HUES64 (cell line): ENCODE results near the gene AQP3. TPM values are rescaled to one million over a fixed set of nuclear protein-coding genes. Genes with fewer than 3 reads are reported as not detected.
"Not testable (repeated sequence)": the region's sequence is repeated elsewhere in the genome, so short reads cannot be mapped to it uniquely, and the experiment has no call there.

Experiments
- H3K27ac ChIP-seq: 2 replicates; pipeline ENCODE4 v1.7.0; 2013; ENCODE audit warnings: low read depth, low read length, inconsistent platforms
- H3K27me3 ChIP-seq: 2 replicates; pipeline ENCODE4 v1.6.1; 2013; ENCODE audit warnings: mild to moderate bottlenecking, low read length; ENCODE audit not compliant: insufficient read depth
- H3K36me3 ChIP-seq: 2 replicates; pipeline ENCODE4 v1.6.1; 2013; ENCODE audit warnings: mild to moderate bottlenecking, low read length; ENCODE audit not compliant: insufficient read depth
- H3K4me1 ChIP-seq: 2 replicates; pipeline ENCODE4 v1.6.1; 2013; ENCODE audit warnings: mild to moderate bottlenecking, low read length, moderate library complexity; ENCODE audit not compliant: insufficient read depth
- H3K4me3 ChIP-seq: 2 replicates; pipeline ENCODE4 v1.5.1; 2013; ENCODE audit warnings: mild to moderate bottlenecking, low read length, moderate library complexity
- H3K9ac ChIP-seq: 2 replicates; pipeline ENCODE4 v1.6.1; 2013; ENCODE audit warnings: mild to moderate bottlenecking, low read depth, low read length
- H3K9me3 ChIP-seq: 2 replicates; pipeline ENCODE4 v1.6.1; 2013; ENCODE audit warnings: low read depth, low read length; ENCODE audit not compliant: insufficient read depth
- WGBS: fragments of 150-250, 120-280 bp; methylation state at CpG from one replicate; pipeline ENCODE4 v1.1.7; 2013; ENCODE audit warnings: missing lambda C conversion rate; 5-methylcytosine and 5-hydroxymethylcytosine counted together
- polyA plus RNA-seq, 2 experiments: library from polyadenylated mRNA; stranded (reverse); fragments of 50-300 nt; gene quantifications; one replicate each; pipeline ENCODE4 v1.2.3, GENCODE V29; 2013

Gene AQP3
- polyA plus RNA-seq (2013, experiment 1 of 2), result 1.9 TPM
- polyA plus RNA-seq (2013, experiment 2 of 2), result 1.7 TPM

DNA sequence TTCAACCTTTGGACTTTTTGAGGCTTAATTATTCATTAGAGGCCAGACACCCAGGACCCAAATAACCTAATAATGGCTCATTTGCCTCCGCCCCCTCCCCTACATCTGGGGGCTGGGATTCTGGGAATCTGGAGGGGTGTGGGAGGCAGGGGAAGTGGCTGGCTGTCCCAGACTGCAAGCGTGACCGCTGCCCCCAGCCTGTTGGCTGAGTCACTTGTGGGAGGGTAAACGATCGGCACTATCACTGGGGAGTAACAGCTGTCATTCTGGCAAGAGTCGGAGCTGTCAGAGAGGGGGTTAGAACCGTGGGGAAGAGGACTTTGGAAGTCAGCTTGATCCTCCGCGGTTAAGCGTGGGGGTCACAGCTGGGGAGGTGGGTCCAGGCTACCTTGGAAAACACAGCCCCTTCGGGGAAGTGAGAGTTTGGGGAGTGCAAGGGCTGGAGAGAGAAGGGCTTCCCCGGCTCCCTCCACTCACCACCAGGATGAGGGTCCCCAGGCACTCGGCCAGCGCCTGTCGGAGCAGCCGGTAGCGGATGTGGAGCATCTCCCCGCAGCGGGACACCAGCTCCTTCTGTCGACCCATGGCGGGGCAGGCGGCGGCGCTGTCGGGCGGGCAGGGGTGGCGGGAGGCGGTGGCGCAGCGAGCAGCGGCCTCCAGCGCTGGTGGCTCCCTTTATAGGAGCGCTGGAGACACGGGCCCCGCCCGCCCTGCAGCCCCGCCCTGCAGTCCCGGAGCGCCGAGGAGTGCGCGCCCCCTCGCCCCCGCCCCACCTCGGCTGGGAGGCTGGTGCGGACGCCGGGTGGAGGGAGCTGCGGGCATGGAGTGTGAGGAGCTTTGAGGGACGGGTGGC, at the start of gene AQP3:
Gene AQP3 (minus strand): TSS at position 648 of the 853 bp plus-strand sequence. CDS start 63 bp downstream, at position 585.
- Histone ChIP-seq H3K4me3 (peak within 1 kb of the TSS; percentile 51), H3K9ac (no peak within 1 kb of the TSS), H3K36me3 (no peaks in the 10 kb centered on the region), H3K9me3 (no peaks in the 10 kb centered on the region), H3K4me1 (peaks cover 9% of the 10 kb centered on the region; the same call in 1 of the 2 replicates), H3K27me3 (peaks cover 23% of the 10 kb centered on the region), H3K27ac (no peak within 1 kb of the TSS)
- 2% methylated on average over 49 of the region's 50 CpGs for WGBS

DNA sequence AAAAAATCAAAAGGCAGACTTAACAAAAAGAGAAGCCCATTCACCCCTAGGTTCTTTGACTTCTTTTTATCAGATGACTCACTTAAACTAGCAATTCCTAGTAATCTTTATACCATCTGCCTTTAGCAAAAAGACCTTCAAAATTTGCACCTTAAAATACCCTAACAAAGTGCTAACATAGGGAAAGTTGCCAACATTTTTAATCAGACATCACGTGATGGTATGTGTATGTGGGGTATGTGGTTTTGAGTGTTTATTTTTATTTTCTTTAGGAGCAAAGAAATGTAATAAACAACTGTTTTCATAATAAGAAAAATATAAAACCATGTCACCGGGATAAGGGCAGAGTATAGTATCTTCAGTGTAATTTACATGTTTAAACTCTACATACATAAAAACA, 46.4 kb upstream of the AQP3 start:
- WGBS, result no CpG with 5 or more reads among the region's 2 CpGs
- H3K27ac ChIP-seq, H3K4me1 ChIP-seq, H3K27me3 ChIP-seq, H3K9ac ChIP-seq, H3K9me3 ChIP-seq, H3K36me3 ChIP-seq, H3K4me3 ChIP-seq: not testable (repeated sequence)

DNA sequence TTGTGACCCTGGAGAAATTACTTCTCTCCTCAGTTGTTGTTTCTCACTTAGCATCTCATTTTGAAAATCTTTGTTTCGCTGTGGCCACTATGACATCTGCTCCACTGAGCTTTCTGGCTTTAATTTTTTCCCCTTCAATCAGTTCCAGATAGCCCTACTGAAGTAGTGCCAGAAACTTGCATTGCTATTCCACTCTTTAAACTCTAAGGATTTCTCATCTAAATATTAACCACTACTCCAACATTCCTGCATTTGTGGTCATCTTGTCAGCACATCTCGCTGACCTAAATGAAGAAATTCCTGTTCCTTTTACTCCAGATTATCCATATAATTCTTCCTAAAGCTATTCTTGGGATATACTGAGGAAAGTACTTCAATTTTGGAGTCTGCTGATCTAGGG, 41.7 kb upstream of the AQP3 start:
- Histone ChIP-seq H3K4me3 (no peak overlapping the region), H3K9me3 (no peaks in the 10 kb centered on the region), H3K27me3 (no peaks in the 10 kb centered on the region), H3K27ac (no peak overlapping the region), H3K36me3 (no peaks in the 10 kb centered on the region), H3K4me1 (no peaks in the 10 kb centered on the region), H3K9ac (no peak overlapping the region)
- 91% methylated on average over 2 of the region's 2 CpGs for WGBS

DNA sequence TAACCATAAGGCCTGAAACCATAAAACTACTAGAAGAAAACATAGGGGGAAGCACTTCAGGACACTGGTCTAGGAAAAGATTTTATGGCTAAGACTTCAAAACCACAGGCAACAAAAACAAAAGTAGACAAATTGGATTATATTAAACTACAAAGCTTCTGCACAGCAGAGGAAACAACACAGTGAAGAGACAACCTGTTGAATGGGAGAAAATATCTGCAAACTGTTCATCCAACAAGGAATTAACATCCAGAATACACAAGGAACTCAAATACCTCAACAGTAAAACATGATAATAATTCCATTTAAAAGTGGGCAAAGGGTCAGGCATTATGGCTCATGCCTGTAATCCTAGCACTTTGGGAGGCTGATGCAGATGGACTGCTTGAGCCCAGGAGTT, 37.9 kb upstream of the AQP3 start:
- H3K9me3 ChIP-seq, H3K4me1 ChIP-seq, H3K9ac ChIP-seq, H3K36me3 ChIP-seq, H3K4me3 ChIP-seq, H3K27ac ChIP-seq, H3K27me3 ChIP-seq: not testable (repeated sequence)

DNA sequence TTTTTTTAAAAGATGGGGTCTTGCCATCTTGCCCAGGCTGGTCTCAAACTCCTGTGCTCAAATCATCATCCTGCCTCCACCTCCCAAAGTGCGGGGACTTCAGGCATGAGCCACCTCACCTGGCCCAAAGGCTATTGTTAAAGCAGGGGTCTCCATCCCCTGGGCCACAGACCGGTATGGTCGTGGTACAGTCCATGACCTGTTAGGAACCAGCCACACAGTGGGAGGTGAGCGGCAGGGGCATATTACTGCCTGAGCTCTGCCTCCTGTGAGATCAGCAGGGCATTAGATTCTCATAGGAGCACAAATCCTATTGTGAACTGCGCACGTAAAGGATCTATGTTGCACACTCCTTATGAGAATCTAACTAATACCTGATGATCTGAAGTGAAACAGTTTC, 33.6 kb upstream of the AQP3 start:
- no peaks in the 10 kb centered on the region for H3K4me1 ChIP-seq
- H3K27ac ChIP-seq, result no peak overlapping the region
- no peaks in the 10 kb centered on the region for H3K9me3 ChIP-seq
- no peak overlapping the region for H3K9ac ChIP-seq
- WGBS, result 95% methylated on average over 6 of the region's 6 CpGs
- H3K36me3 ChIP-seq, result no peaks in the 10 kb centered on the region
- H3K27me3 ChIP-seq, result no peaks in the 10 kb centered on the region
- no peak overlapping the region for H3K4me3 ChIP-seq

DNA sequence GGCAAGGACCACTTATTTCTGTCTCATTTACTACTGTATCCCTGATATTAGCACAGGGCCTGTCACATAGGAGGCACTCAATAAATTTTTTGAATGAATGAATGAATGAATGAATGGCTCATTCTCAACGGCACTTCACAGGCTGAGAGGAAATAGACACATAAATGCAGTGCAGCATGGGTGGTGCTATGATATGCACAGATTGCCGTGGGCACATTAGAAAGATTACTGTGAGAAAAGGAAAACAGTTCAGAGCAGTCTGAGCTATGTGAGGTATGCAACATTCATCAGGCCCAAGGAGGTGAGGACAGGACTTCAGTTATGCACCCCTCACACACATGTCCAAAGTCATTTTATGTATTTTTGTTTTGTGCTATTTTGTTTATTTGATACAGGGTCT, 32.7 kb upstream of the AQP3 start:
- H3K4me3 ChIP-seq, result no peak overlapping the region
- no peaks in the 10 kb centered on the region for H3K9me3 ChIP-seq
- H3K27me3 ChIP-seq, result no peaks in the 10 kb centered on the region
- WGBS, result 91% methylated on average over 2 of the region's 2 CpGs
- H3K9ac ChIP-seq, result no peak overlapping the region
- H3K36me3 ChIP-seq, result no peaks in the 10 kb centered on the region
- no peak overlapping the region for H3K27ac ChIP-seq
- H3K4me1 ChIP-seq, result no peaks in the 10 kb centered on the region

DNA sequence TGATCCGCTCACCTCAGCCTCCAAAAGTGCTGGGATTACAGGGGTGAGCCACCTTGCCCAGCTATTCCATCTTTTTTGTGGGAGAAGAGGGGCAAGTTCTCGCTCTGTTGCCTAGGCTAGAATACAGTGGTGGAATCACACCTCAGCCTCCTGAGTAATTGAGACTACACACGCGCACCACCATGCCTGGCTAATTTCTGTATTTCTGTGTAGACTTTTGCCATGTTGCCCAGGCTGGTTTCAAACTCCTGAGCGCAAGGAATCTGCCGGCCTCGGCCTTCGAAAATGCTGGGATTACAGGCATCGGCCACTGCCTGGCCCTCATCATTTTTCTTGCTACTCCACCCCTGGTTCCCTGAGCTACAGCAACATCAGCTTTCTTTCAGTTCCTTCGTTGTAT, 29.1 kb upstream of the AQP3 start:
- 94% methylated on average over 10 of the region's 10 CpGs for WGBS
- H3K9ac ChIP-seq, result no peak overlapping the region
- no peaks in the 10 kb centered on the region for H3K9me3 ChIP-seq
- H3K27me3 ChIP-seq, result no peaks in the 10 kb centered on the region
- no peak overlapping the region for H3K4me3 ChIP-seq
- H3K36me3 ChIP-seq, result peaks cover 9% of the 10 kb centered on the region
- no peaks in the 10 kb centered on the region for H3K4me1 ChIP-seq
- no peak overlapping the region for H3K27ac ChIP-seq

DNA sequence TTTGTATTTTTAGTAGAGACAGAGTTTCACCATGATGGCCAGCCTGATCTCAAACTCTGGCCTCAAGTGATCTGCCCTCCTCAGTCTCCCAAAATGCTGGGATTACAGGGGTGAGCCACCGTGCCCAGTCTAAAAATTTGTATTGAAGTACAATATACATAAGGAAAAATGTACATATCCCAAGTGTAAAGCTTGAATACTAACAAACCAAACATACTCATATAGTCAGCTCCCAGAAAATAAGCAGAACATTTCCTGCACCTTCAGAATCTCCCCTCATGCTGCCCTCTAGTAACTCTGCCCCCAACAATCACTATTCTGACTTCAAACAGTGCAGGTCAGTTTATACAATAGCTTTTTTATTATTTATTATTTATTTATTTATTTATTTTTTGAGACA, 28.0 kb upstream of the AQP3 start:
- peaks cover 18% of the 10 kb centered on the region for H3K36me3 ChIP-seq
- no peak overlapping the region for H3K27ac ChIP-seq
- no peak overlapping the region for H3K9ac ChIP-seq
- no peaks in the 10 kb centered on the region for H3K27me3 ChIP-seq
- H3K4me1 ChIP-seq, result no peaks in the 10 kb centered on the region
- no peaks in the 10 kb centered on the region for H3K9me3 ChIP-seq
- H3K4me3 ChIP-seq, result no peak overlapping the region
- WGBS, result no CpG with 5 or more reads among the region's 1 CpG

DNA sequence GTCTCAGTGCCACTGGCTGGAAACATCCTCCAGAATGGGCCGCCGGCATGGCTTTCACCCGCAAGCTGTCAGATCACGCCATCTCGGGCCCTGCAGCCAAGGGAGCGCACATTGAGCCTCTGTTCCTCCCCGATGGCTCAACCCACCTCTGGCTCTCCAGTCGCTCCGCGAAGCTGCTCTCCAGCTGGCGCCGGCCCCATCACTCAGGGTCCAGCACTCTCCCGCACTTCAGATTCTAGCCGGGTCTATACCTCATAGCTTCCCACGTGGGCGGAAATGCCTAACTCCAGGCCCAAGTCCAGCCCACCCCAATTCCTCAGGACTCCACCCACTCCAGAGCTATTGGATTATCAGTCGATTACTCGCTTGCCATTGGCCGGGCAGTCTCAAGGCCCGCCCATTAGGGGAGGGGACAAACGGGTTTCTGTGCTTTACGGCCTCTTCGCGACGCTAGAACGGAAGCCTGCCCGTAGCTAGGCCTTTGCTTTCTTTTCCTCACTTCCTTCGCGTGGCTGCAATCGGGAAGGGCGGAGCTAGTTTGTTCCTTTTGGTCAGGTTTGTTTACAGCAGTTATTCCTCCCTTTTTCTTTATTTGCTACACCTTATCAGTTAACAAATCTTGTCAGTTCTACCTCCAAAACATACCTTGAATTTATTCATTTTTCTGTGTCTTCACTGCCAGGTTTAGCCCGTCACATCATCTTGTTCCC, 26.4 kb upstream of the AQP3 start, which contains the start of gene NOL6:
Gene NOL6 (minus strand): TSS at position 282 of the 710 bp plus-strand sequence. CDS start 82 bp downstream, at position 200.
- no peak within 1 kb of the TSS for H3K27ac ChIP-seq
- H3K27me3 ChIP-seq, result no peaks in the 10 kb centered on the region
- no peaks in the 10 kb centered on the region for H3K4me1 ChIP-seq
- under 1% methylated on average over 32 of the region's 32 CpGs for WGBS
- peak within 1 kb of the TSS; percentile 75 for H3K9ac ChIP-seq
- no peaks in the 10 kb centered on the region for H3K9me3 ChIP-seq
- peaks cover 33% of the 10 kb centered on the region for H3K36me3 ChIP-seq
- H3K4me3 ChIP-seq, result peak within 1 kb of the TSS; percentile 89

DNA sequence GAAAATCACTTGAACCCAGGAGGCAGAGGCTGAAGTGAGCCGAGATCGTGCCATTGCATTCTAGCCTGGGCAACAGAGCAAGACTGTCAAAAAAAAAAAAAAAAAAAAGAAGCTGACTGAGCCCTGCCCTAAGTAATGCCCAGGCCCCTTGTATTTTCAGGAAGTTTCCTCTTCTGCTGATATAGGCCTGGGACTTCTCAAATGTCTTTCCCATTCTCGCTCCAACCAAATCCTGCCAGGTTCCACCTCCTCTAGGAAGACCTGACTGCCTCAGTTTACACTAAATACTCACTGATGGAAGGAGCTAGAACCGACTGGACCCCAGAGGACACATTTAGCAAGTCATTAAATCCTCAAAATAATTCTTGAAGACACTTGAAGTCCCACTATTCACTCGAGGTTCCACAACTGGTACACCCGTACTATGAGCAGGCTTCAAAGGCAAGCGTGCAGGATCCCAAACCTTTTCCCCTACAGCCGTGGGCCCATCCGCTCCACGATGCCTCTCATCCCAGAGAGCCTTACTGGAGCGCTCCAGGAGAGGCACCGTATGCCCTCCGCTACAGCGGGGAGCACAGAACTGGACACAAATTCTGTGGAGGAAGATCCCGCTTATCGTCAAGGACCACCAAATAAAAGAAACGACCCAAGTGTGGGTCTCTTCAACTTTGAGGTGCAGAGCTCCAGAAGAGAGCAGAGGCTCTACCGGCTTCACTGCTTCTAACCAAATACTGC, 25.7 kb upstream of the AQP3 start:
- H3K36me3 ChIP-seq, result peaks cover 40% of the 10 kb centered on the region
- H3K4me3 ChIP-seq, result peak overlapping the region; percentile 89
- no peaks in the 10 kb centered on the region for H3K4me1 ChIP-seq
- WGBS, result 14% methylated on average over 18 of the region's 18 CpGs
- no peak overlapping the region for H3K27ac ChIP-seq
- no peaks in the 10 kb centered on the region for H3K9me3 ChIP-seq
- peak overlapping the region; percentile 75 for H3K9ac ChIP-seq
- H3K27me3 ChIP-seq, result no peaks in the 10 kb centered on the region
